ENCODE results near the gene EIF2B4.

The EIF2B4 gene

DNA sequence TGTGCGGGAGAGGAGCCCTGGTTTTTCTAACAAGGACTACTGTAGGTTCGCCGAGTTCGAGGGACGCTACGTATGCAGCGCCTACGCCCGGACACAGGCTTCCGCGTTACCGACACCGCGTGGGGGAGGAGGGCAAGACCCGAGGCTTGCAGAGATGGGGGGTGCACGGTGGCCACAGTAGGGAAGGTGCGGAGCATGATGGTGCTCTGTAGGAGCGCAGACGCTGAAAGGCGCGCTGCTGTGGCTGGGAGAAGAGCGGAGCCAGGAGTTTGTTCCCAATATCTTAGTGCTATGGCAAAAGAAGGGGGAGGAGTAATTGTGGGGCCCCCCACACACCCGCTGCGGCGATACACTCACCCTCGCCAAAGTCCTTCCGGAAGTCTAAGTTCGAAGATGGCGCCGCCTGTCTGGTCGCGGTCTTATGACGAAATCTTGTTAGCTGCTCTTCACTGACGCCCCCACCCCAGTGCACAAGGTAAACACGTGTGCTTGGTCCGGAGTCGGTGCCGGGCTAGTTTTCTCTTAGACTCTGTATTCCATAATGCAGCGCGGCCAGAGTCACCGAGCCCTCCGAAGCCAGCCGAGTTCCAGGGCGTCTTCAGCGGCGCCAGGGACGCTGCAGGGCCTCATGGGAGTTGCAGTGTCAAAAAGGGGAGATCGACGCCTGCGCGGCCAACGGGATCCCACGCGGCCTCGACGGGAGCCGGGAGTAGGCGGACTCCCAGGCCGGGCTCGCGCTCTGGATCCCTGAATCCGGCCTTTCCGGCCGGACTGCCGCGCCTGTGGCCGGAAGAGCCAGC is 13.6 kb downstream of the EIF2B4 start, which contains the start of gene GTF3C2 (continued):
- TF ChIP-seq, protein P1, sequence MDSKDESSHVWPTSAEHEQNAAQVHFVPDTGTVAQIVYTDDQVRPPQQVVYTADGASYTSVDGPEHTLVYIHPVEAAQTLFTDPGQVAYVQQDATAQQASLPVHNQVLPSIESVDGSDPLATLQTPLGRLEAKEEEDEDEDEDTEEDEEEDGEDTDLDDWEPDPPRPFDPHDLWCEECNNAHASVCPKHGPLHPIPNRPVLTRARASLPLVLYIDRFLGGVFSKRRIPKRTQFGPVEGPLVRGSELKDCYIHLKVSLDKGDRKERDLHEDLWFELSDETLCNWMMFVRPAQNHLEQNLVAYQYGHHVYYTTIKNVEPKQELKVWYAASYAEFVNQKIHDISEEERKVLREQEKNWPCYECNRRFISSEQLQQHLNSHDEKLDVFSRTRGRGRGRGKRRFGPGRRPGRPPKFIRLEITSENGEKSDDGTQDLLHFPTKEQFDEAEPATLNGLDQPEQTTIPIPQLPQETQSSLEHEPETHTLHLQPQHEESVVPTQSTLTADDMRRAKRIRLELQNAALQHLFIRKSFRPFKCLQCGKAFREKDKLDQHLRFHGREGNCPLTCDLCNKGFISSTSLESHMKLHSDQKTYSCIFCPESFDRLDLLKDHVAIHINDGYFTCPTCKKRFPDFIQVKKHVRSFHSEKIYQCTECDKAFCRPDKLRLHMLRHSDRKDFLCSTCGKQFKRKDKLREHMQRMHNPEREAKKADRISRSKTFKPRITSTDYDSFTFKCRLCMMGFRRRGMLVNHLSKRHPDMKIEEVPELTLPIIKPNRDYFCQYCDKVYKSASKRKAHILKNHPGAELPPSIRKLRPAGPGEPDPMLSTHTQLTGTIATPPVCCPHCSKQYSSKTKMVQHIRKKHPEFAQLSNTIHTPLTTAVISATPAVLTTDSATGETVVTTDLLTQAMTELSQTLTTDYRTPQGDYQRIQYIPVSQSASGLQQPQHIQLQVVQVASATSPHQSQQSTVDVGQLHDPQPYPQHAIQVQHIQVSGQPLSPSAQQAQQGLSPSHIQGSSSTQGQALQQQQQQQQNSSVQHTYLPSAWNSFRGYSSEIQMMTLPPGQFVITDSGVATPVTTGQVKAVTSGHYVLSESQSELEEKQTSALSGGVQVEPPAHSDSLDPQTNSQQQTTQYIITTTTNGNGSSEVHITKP (tag by site-specific recombination; IDR thresholded peaks at IDR 0.05), result peak; percentile 100
- no peak for TF ChIP-seq ZNF112 (tag by site-specific recombination; IDR thresholded peaks at IDR 0.05)
- TF ChIP-seq, protein P2, sequence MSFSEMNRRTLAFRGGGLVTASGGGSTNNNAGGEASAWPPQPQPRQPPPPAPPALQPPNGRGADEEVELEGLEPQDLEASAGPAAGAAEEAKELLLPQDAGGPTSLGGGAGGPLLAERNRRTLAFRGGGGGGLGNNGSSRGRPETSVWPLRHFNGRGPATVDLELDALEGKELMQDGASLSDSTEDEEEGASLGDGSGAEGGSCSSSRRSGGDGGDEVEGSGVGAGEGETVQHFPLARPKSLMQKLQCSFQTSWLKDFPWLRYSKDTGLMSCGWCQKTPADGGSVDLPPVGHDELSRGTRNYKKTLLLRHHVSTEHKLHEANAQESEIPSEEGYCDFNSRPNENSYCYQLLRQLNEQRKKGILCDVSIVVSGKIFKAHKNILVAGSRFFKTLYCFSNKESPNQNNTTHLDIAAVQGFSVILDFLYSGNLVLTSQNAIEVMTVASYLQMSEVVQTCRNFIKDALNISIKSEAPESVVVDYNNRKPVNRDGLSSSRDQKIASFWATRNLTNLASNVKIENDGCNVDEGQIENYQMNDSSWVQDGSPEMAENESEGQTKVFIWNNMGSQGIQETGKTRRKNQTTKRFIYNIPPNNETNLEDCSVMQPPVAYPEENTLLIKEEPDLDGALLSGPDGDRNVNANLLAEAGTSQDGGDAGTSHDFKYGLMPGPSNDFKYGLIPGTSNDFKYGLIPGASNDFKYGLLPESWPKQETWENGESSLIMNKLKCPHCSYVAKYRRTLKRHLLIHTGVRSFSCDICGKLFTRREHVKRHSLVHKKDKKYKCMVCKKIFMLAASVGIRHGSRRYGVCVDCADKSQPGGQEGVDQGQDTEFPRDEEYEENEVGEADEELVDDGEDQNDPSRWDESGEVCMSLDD (tag by site-specific recombination; IDR thresholded peaks at IDR 0.05), result peak; percentile 85
- no peak for TF ChIP-seq ZNF391 (tag by site-specific recombination; IDR thresholded peaks at IDR 0.05; ENCODE audit: borderline replicate concordance, low read depth)
- TF ChIP-seq ZNF341 (tag by site-specific recombination; IDR thresholded peaks at IDR 0.05; ENCODE audit: low read depth), result peak; percentile 83; the same call in 1 of the 2 replicates
- no peak for TF ChIP-seq ZNF514 (tag by site-specific recombination; IDR thresholded peaks at IDR 0.05)
- TF ChIP-seq ZNF16 (tag by site-specific recombination; IDR thresholded peaks at IDR 0.05; ENCODE audit: low read depth), result no peak
- peak; percentile 51 for TF ChIP-seq KLF8 (tag by site-specific recombination; IDR thresholded peaks at IDR 0.05)
- TF ChIP-seq ZNF76 (tag by site-specific recombination; IDR thresholded peaks at IDR 0.05; ENCODE audit: borderline replicate concordance, low read depth), result peak; percentile 89
- TF ChIP-seq TRIM28 (IDR thresholded peaks at IDR 0.05; ENCODE audit: borderline replicate concordance, low read length), result 0 out of 2 replicates have a peak, but pooled peaks have one; percentile 43
- TF ChIP-seq ZNF202 (tag by site-specific recombination; IDR thresholded peaks at IDR 0.05; ENCODE audit: borderline replicate concordance), result no peak
- TF ChIP-seq ZNF830 (tag by site-specific recombination; IDR thresholded peaks at IDR 0.05; ENCODE audit: low read depth), result no peak
- TF ChIP-seq, protein P3, sequence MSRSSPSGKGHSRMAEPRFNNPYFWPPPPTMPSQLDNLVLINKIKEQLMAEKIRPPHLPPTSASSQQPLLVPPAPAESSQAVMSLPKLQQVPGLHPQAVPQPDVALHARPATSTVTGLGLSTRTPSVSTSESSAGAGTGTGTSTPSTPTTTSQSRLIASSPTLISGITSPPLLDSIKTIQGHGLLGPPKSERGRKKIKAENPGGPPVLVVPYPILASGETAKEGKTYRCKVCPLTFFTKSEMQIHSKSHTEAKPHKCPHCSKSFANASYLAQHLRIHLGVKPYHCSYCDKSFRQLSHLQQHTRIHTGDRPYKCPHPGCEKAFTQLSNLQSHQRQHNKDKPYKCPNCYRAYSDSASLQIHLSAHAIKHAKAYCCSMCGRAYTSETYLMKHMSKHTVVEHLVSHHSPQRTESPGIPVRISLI (tag by site-specific recombination; IDR thresholded peaks at IDR 0.05), result no peak
- TF ChIP-seq ZNF132 (tag by site-specific recombination; IDR thresholded peaks at IDR 0.05; ENCODE audit: borderline replicate concordance), result no peak
- TF ChIP-seq EGR2 (tag by site-specific recombination; IDR thresholded peaks at IDR 0.05; ENCODE audit: low read depth), result peak; percentile 67
- TF ChIP-seq ZBTB20 (tag by site-specific recombination; IDR thresholded peaks at IDR 0.05), result peak; percentile 99
- TF ChIP-seq, protein P4, sequence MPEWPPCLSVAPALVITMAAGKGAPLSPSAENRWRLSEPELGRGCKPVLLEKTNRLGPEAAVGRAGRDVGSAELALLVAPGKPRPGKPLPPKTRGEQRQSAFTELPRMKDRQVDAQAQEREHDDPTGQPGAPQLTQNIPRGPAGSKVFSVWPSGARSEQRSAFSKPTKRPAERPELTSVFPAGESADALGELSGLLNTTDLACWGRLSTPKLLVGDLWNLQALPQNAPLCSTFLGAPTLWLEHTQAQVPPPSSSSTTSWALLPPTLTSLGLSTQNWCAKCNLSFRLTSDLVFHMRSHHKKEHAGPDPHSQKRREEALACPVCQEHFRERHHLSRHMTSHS (tag by site-specific recombination; IDR thresholded peaks at IDR 0.05), result no peak
- no peak for TF ChIP-seq ZNF350 (tag by site-specific recombination; IDR thresholded peaks at IDR 0.05)
- peak; percentile 92 for TF ChIP-seq ZNF600 (tag by site-specific recombination; IDR thresholded peaks at IDR 0.05)
- no peak for TF ChIP-seq ZNF677 (tag by site-specific recombination; IDR thresholded peaks at IDR 0.05)
- TF ChIP-seq, protein P5, sequence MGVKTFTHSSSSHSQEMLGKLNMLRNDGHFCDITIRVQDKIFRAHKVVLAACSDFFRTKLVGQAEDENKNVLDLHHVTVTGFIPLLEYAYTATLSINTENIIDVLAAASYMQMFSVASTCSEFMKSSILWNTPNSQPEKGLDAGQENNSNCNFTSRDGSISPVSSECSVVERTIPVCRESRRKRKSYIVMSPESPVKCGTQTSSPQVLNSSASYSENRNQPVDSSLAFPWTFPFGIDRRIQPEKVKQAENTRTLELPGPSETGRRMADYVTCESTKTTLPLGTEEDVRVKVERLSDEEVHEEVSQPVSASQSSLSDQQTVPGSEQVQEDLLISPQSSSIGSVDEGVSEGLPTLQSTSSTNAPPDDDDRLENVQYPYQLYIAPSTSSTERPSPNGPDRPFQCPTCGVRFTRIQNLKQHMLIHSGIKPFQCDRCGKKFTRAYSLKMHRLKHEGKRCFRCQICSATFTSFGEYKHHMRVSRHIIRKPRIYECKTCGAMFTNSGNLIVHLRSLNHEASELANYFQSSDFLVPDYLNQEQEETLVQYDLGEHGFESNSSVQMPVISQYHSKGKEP (tag by site-specific recombination; IDR thresholded peaks at IDR 0.05), result peak; percentile 33; the same call in 1 of the 2 replicates
- peak; percentile 84 for TF ChIP-seq ZNF335 (tag by site-specific recombination; conservative IDR thresholded peaks at IDR 0.05)
- TF ChIP-seq GLIS2 (tag by site-specific recombination; IDR thresholded peaks at IDR 0.05), result peak; percentile 94

Measured in HEK293 (cell line).